ENCODE data around the gene ABL2. TPM values are rescaled to one million over a fixed set of nuclear protein-coding genes. Genes with fewer than 3 reads are reported as not detected.

ABL2 gene
- polyA plus RNA-seq, 2 of the 4 experiments (the other 2 are of a cell fraction) = 12.4 TPM

GRCh38 chr1:179124873-179125272 is 104.6 kb downstream of the ABL2 start:
- Histone ChIP-seq H3K27ac (peak overlapping the region in 1 of 2 experiments; percentile 43; a peak in 2 of 6 replicates), H3K4me2 (0 out of 3 replicates have a peak overlapping the region, but pooled peaks have one; percentile 5), H3K4me3 (no peak overlapping the region), H3K4me1 (peaks cover 49% of the 10 kb centered on the region), H3K9me3 (no peaks in the 10 kb centered on the region)
- peak in 1 of 2 experiments; percentile 7; a peak in 1 of 6 replicates for ATAC-seq
- WGBS (ENCODE audit: missing lambda C conversion rate) = 58% methylated on average over 1 of the region's 1 CpG
- CTCF ChIA-PET = no interaction called here
- no peak for FAIRE-seq
- POLR2A ChIA-PET = no interaction called here
- DNase-seq (ENCODE audit: low read depth in 1 of 2, low spot score in 1 of 2) = no peak
- TF ChIP-seq MAFK (IDR thresholded peaks at IDR 0.05; ENCODE audit: partially characterized antibody) (peak; percentile 22), FOXS1 (CRISPR knock-in tag; IDR thresholded peaks at IDR 0.05) (no peak), RCOR1 (IDR thresholded peaks at IDR 0.05; ENCODE audit: low read depth, low read length) (no peak), RFX5 (IDR thresholded peaks at IDR 0.05) (no peak)

- DNase-seq (ENCODE audit: low read depth in 1 of 2, low spot score in 1 of 2) = peak; percentile 40 to 64
Measured at GRCh38 chr1:179121159-179121938, 108.1 kb downstream of the ABL2 start.

GRCh38 chr1:179120736-179121135 is 108.7 kb downstream of the ABL2 start:
- TF ChIP-seq NPAS2 (CRISPR knock-in tag; IDR thresholded peaks at IDR 0.05; ENCODE audit: borderline replicate concordance) (no peak), RFX5 (IDR thresholded peaks at IDR 0.05) (no peak), HEYL (CRISPR knock-in tag; IDR thresholded peaks at IDR 0.05) (no peak), JUNB (IDR thresholded peaks at IDR 0.05) (no peak)
- 82% methylated on average over 2 of the region's 2 CpGs for WGBS (ENCODE audit: missing lambda C conversion rate)
- no peak overlapping the region for H3K4me3 ChIP-seq
- no peak overlapping the region for H3K27ac ChIP-seq
- DNase-seq (ENCODE audit: low read depth in 1 of 2, low spot score in 1 of 2) = no peak
- no peak overlapping the region for H3K4me2 ChIP-seq
- H3K9me3 ChIP-seq = no peaks in the 10 kb centered on the region
- ChIA-PET POLR2A (interaction anchor here (0.7 to 1.2 kb wide), 5 partner anchors 22 to 424 kb away, joined by 3 to 5 read pairs (median 3); partner anchors contain the start of genes SOAT1 and TOR3A), CTCF (interaction anchor here (0.6 to 5.1 kb wide), 52 partner anchors 9 to 581 kb away, joined by 3 to 32 read pairs (median 7); partner anchors contain the start of genes AXDND1, SOAT1 and TOR3A)
- ATAC-seq = peak; percentile 9 to 33; a peak in 3 of 6 replicates
- FAIRE-seq = no peak
- peaks cover 15% of the 10 kb centered on the region for H3K4me1 ChIP-seq

More at GRCh38 chr1:179121159-179121938, 108.1 kb downstream of the ABL2 start:
- ChIA-PET CTCF (interaction anchor here (0.6 to 5.1 kb wide), 52 partner anchors 9 to 694 kb away, joined by 3 to 32 read pairs (median 7); partner anchors contain the start of genes AXDND1, SOAT1 and TOR3A), POLR2A (interaction anchor here (1.0 to 1.2 kb wide), 4 partner anchors 21 to 172 kb away, joined by 3 to 5 read pairs (median 3); partner anchors contain the start of genes SOAT1 and TOR3A)
- H3K4me1 ChIP-seq = peaks cover 19% of the 10 kb centered on the region
- peak; percentile 75 to 79; a peak in 5 of 6 replicates for ATAC-seq
- WGBS (ENCODE audit: missing lambda C conversion rate) = 82% methylated on average over 7 of the region's 7 CpGs
- H3K9me3 ChIP-seq = no peaks in the 10 kb centered on the region
- H3K4me2 ChIP-seq = no peak overlapping the region
- no peak for FAIRE-seq
- H3K4me3 ChIP-seq = no peak overlapping the region
- H3K27ac ChIP-seq = peak overlapping the region in 1 of 2 experiments; percentile 53; a peak in 3 of 6 replicates
- TF ChIP-seq EP300 (IDR thresholded peaks at IDR 0.05) = no peak
- 0 out of 2 replicates have a peak, but pooled peaks have one; percentile 35 for TF ChIP-seq RFX5 (IDR thresholded peaks at IDR 0.05)
- TF ChIP-seq RAD21 (conservative IDR thresholded peaks at IDR 0.05 in 1 of 2, IDR thresholded peaks at IDR 0.05 in 1 of 2) = peak; percentile 83 to 88
- TF ChIP-seq CBX2 (IDR thresholded peaks at IDR 0.05; ENCODE audit: borderline replicate concordance, low read depth) = no peak
- TF ChIP-seq SMC3 (IDR thresholded peaks at IDR 0.05) = peak; percentile 93
- TF ChIP-seq CTCF (IDR thresholded peaks at IDR 0.05) = peak; percentile 93
- TF ChIP-seq MAFK (IDR thresholded peaks at IDR 0.05; ENCODE audit: partially characterized antibody) = peak; percentile 8

GRCh38 chr1:179119513-179119912 is 110.0 kb downstream of the ABL2 start:
- H3K9me3 ChIP-seq = no peaks in the 10 kb centered on the region
- H3K4me2 ChIP-seq = no peak overlapping the region
- POLR2A ChIA-PET = no interaction called here
- CTCF ChIA-PET = interaction anchor here (0.6 to 5.1 kb wide), 13 partner anchors 8 to 307 kb away, joined by 3 to 32 read pairs (median 15); partner anchors contain the start of gene SOAT1
- DNase-seq (ENCODE audit: low read depth in 1 of 2, low spot score in 1 of 2) = no peak
- TF ChIP-seq KDM5A (IDR thresholded peaks at IDR 0.05) (no peak), ELK1 (IDR thresholded peaks at IDR 0.05; ENCODE audit: low read depth, low read length) (no peak), CHD2 (IDR thresholded peaks at IDR 0.05; ENCODE audit: low read length, partially characterized antibody) (no peak), SREBF2 (IDR thresholded peaks at IDR 0.05) (no peak), MAZ (IDR thresholded peaks at IDR 0.05; ENCODE audit: borderline replicate concordance, low read depth, low read length) (no peak), HOXA7 (CRISPR knock-in tag; IDR thresholded peaks at IDR 0.05) (no peak), FOSB (CRISPR knock-in tag; IDR thresholded peaks at IDR 0.05) (no peak), GATA3 (IDR thresholded peaks at IDR 0.05; ENCODE audit: borderline replicate concordance) (no peak), KDM1A (IDR thresholded peaks at IDR 0.05; ENCODE audit: low read depth) (no peak), NR3C1 (IDR thresholded peaks at IDR 0.05) (no peak), ATOH8 (CRISPR knock-in tag; IDR thresholded peaks at IDR 0.05; ENCODE audit: low read depth) (no peak)
- H3K4me3 ChIP-seq = no peak overlapping the region
- ATAC-seq = no peak
- no peak overlapping the region for H3K27ac ChIP-seq
- H3K4me1 ChIP-seq = peaks cover 4% of the 10 kb centered on the region; the same call in 2 of the 3 replicates
- FAIRE-seq = no peak

Data from A549 (cell line).